NT2/D1 (cell line): ENCODE measurements around the gene CEP70.
"Not testable (repeated sequence)": the region's sequence is repeated elsewhere in the genome, so short reads cannot be mapped to it uniquely, and the experiment has no call there.

Source experiments
- SUZ12 ChIP-seq: IDR thresholded peaks from 2 replicates; pipeline ENCODE4 v1.6.1; 2011; ENCODE audit not compliant: insufficient read length, insufficient read depth; ENCODE audit errors: extremely low read depth
- YY1 ChIP-seq: IDR thresholded peaks from 2 replicates; pipeline ENCODE4 v1.6.1; 2011; ENCODE audit not compliant: insufficient read length, insufficient read depth
- ZNF274 ChIP-seq: IDR thresholded peaks from 2 replicates; pipeline ENCODE4 v1.6.1; 2011; ENCODE audit warnings: mild to moderate bottlenecking, low read depth, low read length

GRCh38 chr3:138597186-138597976 is 3.3 kb upstream of the CEP70 start:
- not testable (repeated sequence) for TF ChIP-seq YY1, SUZ12, ZNF274
